Endothelial cell of umbilical vein (primary cell): ENCODE measurements around the gene ZNF496. TPM values are rescaled to one million over a fixed set of nuclear protein-coding genes. Genes with fewer than 3 reads are reported as not detected.

Experiments used
- BruUV-seq: library from RNA; stranded (reverse); fragments of 400-500 nt; replicated peaks from 2 replicates; lab custom pipeline; 2021; lab: Mats Ljungman, UMichigan
- CTCF ChIA-PET: fragments of 300-600, 350-600 bp; sonication (Branson Sonifier 250); formaldehyde crosslinking; loops from one replicate; lab custom pipeline; 2021; ENCODE audit warnings: antibody characterized with exemption, inconsistent platforms; lab: Charles Lee
- POLR2A ChIA-PET: fragments of 300-600, 350-600 bp; sonication (Branson Sonifier 250); formaldehyde crosslinking; loops from one replicate; lab custom pipeline; 2021; ENCODE audit warnings: antibody characterized with exemption, inconsistent platforms; lab: Charles Lee
- DNase-seq: peaks from one replicate; pipeline ENCODE4 v3.0.0-alpha.2; 2011; ENCODE audit warnings: low read depth, low spot score
- FAIRE-seq: peaks from 2 replicates; lab custom pipeline; 2011; peaks lifted over from hg19 to GRCh38; lab: Jason Lieb, UNC
- H2AFZ ChIP-seq: 2 replicates; pipeline ENCODE4 v1.6.0; 2012; ENCODE audit warnings: low read depth, low read length, control low read depth, inconsistent platforms
- H3K27ac ChIP-seq: 2 replicates; pipeline ENCODE4 v1.5.1; 2011; ENCODE audit warnings: low read depth, mild to moderate bottlenecking, control low read depth, low read length, moderate library complexity; ENCODE audit not compliant: insufficient read depth
- H3K27me3 ChIP-seq, 2 experiments: 2 replicates each; pipeline versions ENCODE4 v1.6.0 to v1.6.1; 2011; ENCODE audit warnings: low read length in 2 of 2, mixed read lengths in 1 of 2; ENCODE audit not compliant: control insufficient read depth in 2 of 2, insufficient read depth in 2 of 2
- H3K36me3 ChIP-seq, 2 experiments: 2 replicates in 1 of 2; 3 replicates in 1 of 2; pipeline ENCODE4 v1.5.1; 2011; ENCODE audit warnings: low read length in 2 of 2, mild to moderate bottlenecking in 1 of 2, moderate library complexity in 1 of 2; ENCODE audit not compliant: control insufficient read depth in 2 of 2, insufficient read depth in 2 of 2; ENCODE audit errors: extremely low read depth in 1 of 2
- H3K4me1 ChIP-seq: 3 replicates; pipeline ENCODE4 v1.5.1; 2011; ENCODE audit warnings: mild to moderate bottlenecking, low read length; ENCODE audit not compliant: control insufficient read depth, insufficient read depth; ENCODE audit errors: extremely low read depth
- H3K4me2 ChIP-seq: 2 replicates; pipeline ENCODE4 v1.6.1; 2011; ENCODE audit warnings: low read length, control low read depth, mixed read lengths; ENCODE audit not compliant: insufficient read depth
- H3K4me3 ChIP-seq, 3 experiments: fragments of 200-600 bp in 1 of 3; sonication (generic), shearing (Covaris generic) in 1 of 3; replicated peaks in 1 of 3; 2 replicates each; pipeline ENCODE4 v1.5.1; 2011 to 2016; ENCODE audit warnings: control low read depth in 3 of 3, low read length in 3 of 3, mild to moderate bottlenecking in 2 of 3, inconsistent platforms in 1 of 3, low read depth in 1 of 3, moderate library complexity in 1 of 3; ENCODE audit not compliant: insufficient read depth in 1 of 3
- H3K79me2 ChIP-seq: 2 replicates; pipeline ENCODE4 v1.6.0; 2012; ENCODE audit warnings: low read length, inconsistent platforms; ENCODE audit not compliant: control insufficient read depth, insufficient read depth
- H3K9ac ChIP-seq: replicated peaks from 2 replicates; pipeline ENCODE3; 2011; ENCODE audit warnings: low read length, control low read depth; ENCODE audit not compliant: insufficient read depth; ENCODE audit errors: extremely low read depth
- H3K9me1 ChIP-seq: replicated peaks from 3 replicates; pipeline ENCODE4 v1.6.0; 2011; ENCODE audit warnings: mild to moderate bottlenecking, low read length; ENCODE audit not compliant: control insufficient read depth, insufficient read depth; ENCODE audit errors: extremely low read depth
- H3K9me3 ChIP-seq: replicated peaks from 2 replicates; pipeline ENCODE4 v1.5.1; 2012; ENCODE audit warnings: low read length, inconsistent platforms; ENCODE audit not compliant: control insufficient read depth, insufficient read depth
- H4K20me1 ChIP-seq: replicated peaks from 2 replicates; pipeline ENCODE3; 2011; ENCODE audit warnings: mild to moderate bottlenecking, low read length; ENCODE audit not compliant: control insufficient read depth, insufficient read depth; ENCODE audit errors: extremely low read depth
- CTCF ChIP-seq, 2 donors: IDR thresholded peaks; 1 replicate in 1 of 2; 2 replicates in 1 of 2; pipeline ENCODE4 v1.5.1; 2011; ENCODE audit warnings: low read length in 2 of 2, mild to moderate bottlenecking in 2 of 2, moderate library complexity in 2 of 2, control low read depth in 1 of 2, inconsistent platforms in 1 of 2, low read depth in 1 of 2; ENCODE audit not compliant: insufficient read depth in 1 of 2; ENCODE audit errors: extremely low read depth in 1 of 2
- EZH2 ChIP-seq: IDR thresholded peaks from 2 replicates; pipeline ENCODE4 v1.6.1; 2012; ENCODE audit warnings: borderline replicate concordance, low read depth, mild to moderate bottlenecking, moderate library complexity, low read length, inconsistent platforms; ENCODE audit not compliant: severe bottlenecking
- FOS ChIP-seq: IDR thresholded peaks from 2 replicates; pipeline ENCODE4 v1.6.1; 2011; ENCODE audit warnings: mild to moderate bottlenecking, low read length, moderate library complexity, borderline replicate concordance; ENCODE audit not compliant: insufficient read depth
- GATA2 ChIP-seq: IDR thresholded peaks from 2 replicates; pipeline ENCODE4 v1.7.0; 2011; ENCODE audit warnings: low read depth, mild to moderate bottlenecking, moderate library complexity, mixed read lengths, low read length; ENCODE audit not compliant: insufficient read length, insufficient read depth
- JUN ChIP-seq: IDR thresholded peaks from 2 replicates; pipeline ENCODE4 v1.6.1; 2011; ENCODE audit warnings: borderline replicate concordance, low read depth; ENCODE audit not compliant: insufficient read length, insufficient read depth
- MAX ChIP-seq: IDR thresholded peaks from 2 replicates; pipeline ENCODE4 v1.6.1; 2011; ENCODE audit not compliant: insufficient read depth, insufficient read length
- MYC ChIP-seq: IDR thresholded peaks from one replicate; pipeline ENCODE4 v1.6.1; 2011; ENCODE audit warnings: mild to moderate bottlenecking, low read depth, low read length
- POLR2A ChIP-seq: IDR thresholded peaks from 2 replicates; pipeline ENCODE4 v1.6.1; 2012; ENCODE audit warnings: low read depth, mild to moderate bottlenecking, control low read depth, low read length
- POLR2AphosphoS5 ChIP-seq: IDR thresholded peaks from 2 replicates; pipeline ENCODE4 v1.6.1; 2012; ENCODE audit warnings: low read depth, mild to moderate bottlenecking, control low read depth, low read length, moderate library complexity; ENCODE audit not compliant: insufficient read depth
- dilution Hi-C: fragments of 300-500 bp; cut with MboI; formaldehyde crosslinking; loops from one replicate; pipeline ENCODE4 v1.15.0; 2019; ENCODE audit warnings: low sequenced_read_pairs; ENCODE audit not compliant: extremely low pct_ligation_motif_present
- intact Hi-C: fragments of 100-400 bp; cut with micrococcal nuclease; formaldehyde crosslinking; loops from one replicate; pipeline ENCODE4 v1.10.0; 2022
- polyA plus RNA-seq, 4 experiments: library from polyadenylated mRNA; depleted of rRNA in 3 of 4; stranded (reverse) in 3 of 4; unstranded in 1 of 4; fragments of >200 nt; gene quantifications; 2 replicates each; pipeline versions ENCODE4 v1.2.1 to v1.2.3, GENCODE V29; 2011 to 2012; ENCODE audit warnings: missing spikeins in 1 of 4
- total RNA-seq: library from RNA; stranded (reverse); gene quantifications from 2 replicates; pipeline ENCODE4 v1.2.3, GENCODE V29; 2021

ZNF496 gene
- total and polyA plus RNA-seq, 2 donors (not counting 3 experiments of a cell fraction or from before 2014, with no cell fraction given), result 22.4 to 46.0 TPM

GRCh38 chr1:247317702-247318101 lies 14.0 kb downstream of the ZNF496 start:
- no TSS peak for BruUV-seq
- intact Hi-C loops (no loop called here), dilution Hi-C loops (no loop called here)
- no peak overlapping the region for H3K4me3 ChIP-seq
- peaks cover 6 to 25% of the 10 kb centered on the region in 2 experiments for H3K36me3 ChIP-seq
- H3K27me3 ChIP-seq, result no peaks in the 10 kb centered on the region
- H3K4me2 ChIP-seq, result no peak overlapping the region
- no peaks in the 10 kb centered on the region for H3K79me2 ChIP-seq
- FAIRE-seq (no peak), DNase-seq (no peak)
- ChIA-PET POLR2A (no interaction called here), CTCF (interaction anchor here (1.0 kb wide), 2 partner anchors 9 to 11 kb away, joined by 3 read pairs; no protein-coding TSS in a partner anchor)
- H3K9me3 ChIP-seq, result no peaks in the 10 kb centered on the region
- H2AFZ ChIP-seq, result no peak overlapping the region
- no peaks in the 10 kb centered on the region for H4K20me1 ChIP-seq
- H3K9me1 ChIP-seq, result no peaks in the 10 kb centered on the region
- H3K27ac ChIP-seq, result no peak overlapping the region
- H3K4me1 ChIP-seq, result no peaks in the 10 kb centered on the region
- no peak overlapping the region for H3K9ac ChIP-seq
- TF ChIP-seq MAX, result no peak
- no peak for TF ChIP-seq CTCF (IDR thresholded peaks at IDR 0.05; ENCODE audit: extremely low read depth in 1 of 2, insufficient read depth in 1 of 2, low read depth in 1 of 2, low read length in 2 of 2)
- no peak for TF ChIP-seq JUN
- TF ChIP-seq POLR2A, result no peak
- TF ChIP-seq POLR2AphosphoS5, result no peak
- no peak for TF ChIP-seq EZH2
- TF ChIP-seq GATA2, result no peak
- TF ChIP-seq MYC, result no peak
- no peak for TF ChIP-seq FOS
